Measurements from ENCODE around the gene HDAC4. TPM values are rescaled to one million over a fixed set of nuclear protein-coding genes. Genes with fewer than 3 reads are reported as not detected.

The HDAC4 gene
- polyA plus RNA-seq, 2 of the 4 experiments (the other 2 are of a cell fraction), result 8.6 to 10.4 TPM

DNA sequence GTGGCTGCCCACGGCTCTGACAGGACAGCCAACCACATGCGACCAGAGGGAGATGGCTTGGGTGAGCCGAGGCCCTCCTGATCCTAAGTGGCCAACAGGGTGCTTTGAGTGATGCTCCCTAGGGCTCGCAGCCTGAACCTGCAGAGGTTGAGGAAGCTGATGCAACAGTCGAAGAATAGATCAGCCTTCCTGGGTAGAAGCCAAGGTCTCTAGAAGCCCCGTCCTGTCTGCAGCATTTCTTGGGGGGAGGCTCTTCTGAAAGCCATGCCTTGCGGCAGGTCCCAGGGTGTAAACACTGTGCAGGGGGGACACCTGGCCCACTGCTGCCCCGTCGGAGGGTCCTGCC lies 136.4 kb downstream of the HDAC4 start (continued):
- TF ChIP-seq, protein P1, sequence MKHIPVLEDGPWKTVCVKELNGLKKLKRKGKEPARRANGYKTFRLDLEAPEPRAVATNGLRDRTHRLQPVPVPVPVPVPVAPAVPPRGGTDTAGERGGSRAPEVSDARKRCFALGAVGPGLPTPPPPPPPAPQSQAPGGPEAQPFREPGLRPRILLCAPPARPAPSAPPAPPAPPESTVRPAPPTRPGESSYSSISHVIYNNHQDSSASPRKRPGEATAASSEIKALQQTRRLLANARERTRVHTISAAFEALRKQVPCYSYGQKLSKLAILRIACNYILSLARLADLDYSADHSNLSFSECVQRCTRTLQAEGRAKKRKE (CRISPR knock-in tag; IDR thresholded peaks at IDR 0.05; ENCODE audit: low read depth), result no peak
- TF ChIP-seq, protein P2, sequence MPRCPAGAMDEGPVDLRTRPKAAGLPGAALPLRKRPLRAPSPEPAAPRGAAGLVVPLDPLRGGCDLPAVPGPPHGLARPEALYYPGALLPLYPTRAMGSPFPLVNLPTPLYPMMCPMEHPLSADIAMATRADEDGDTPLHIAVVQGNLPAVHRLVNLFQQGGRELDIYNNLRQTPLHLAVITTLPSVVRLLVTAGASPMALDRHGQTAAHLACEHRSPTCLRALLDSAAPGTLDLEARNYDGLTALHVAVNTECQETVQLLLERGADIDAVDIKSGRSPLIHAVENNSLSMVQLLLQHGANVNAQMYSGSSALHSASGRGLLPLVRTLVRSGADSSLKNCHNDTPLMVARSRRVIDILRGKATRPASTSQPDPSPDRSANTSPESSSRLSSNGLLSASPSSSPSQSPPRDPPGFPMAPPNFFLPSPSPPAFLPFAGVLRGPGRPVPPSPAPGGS (IDR thresholded peaks at IDR 0.05), result no peak
- TF ChIP-seq TP53 (CRISPR knock-in tag; IDR thresholded peaks at IDR 0.05) (no peak), FOSB (CRISPR knock-in tag; IDR thresholded peaks at IDR 0.05) (no peak), BHLHE40 (IDR thresholded peaks at IDR 0.05; ENCODE audit: low read depth, low read length) (no peak), EP300 (IDR thresholded peaks at IDR 0.05) (no peak), KDM5A (IDR thresholded peaks at IDR 0.05) (no peak)

GRCh38 chr2:239263669-239264491 lies 136.9 kb downstream of the HDAC4 start:
- POLR2A ChIA-PET, result interaction anchor here (1.1 kb wide), 1 partner anchor 11 kb away, joined by 3 read pairs; no protein-coding TSS in a partner anchor
- Histone ChIP-seq H3K27ac (peak overlapping the region; percentile 62 to 90), H3K4me2 (peak overlapping the region; percentile 61; the same call in 2 of the 3 replicates), H3K4me3 (no peak overlapping the region), H3K4me1 (peaks cover 48% of the 10 kb centered on the region), H3K9me3 (peaks cover 2% of the 10 kb centered on the region; the same call in 1 of the 3 replicates)
- CTCF ChIA-PET, result no interaction called here
- no peak for DNase-seq (ENCODE audit: low read depth in 1 of 2, low spot score in 1 of 2)
- no peak for ATAC-seq
- 87% methylated on average over 13 of the region's 28 CpGs for WGBS (ENCODE audit: missing lambda C conversion rate)
- TF ChIP-seq NFE2L2 (conservative IDR thresholded peaks at IDR 0.05; ENCODE audit: low read length) (no peak), CHD4 (IDR thresholded peaks at IDR 0.05; ENCODE audit: borderline replicate concordance) (no peak), TP53 (CRISPR knock-in tag; IDR thresholded peaks at IDR 0.05) (no peak), HEYL (CRISPR knock-in tag; IDR thresholded peaks at IDR 0.05) (no peak), HOXA7 (CRISPR knock-in tag; IDR thresholded peaks at IDR 0.05) (no peak), EHF (CRISPR knock-in tag; IDR thresholded peaks at IDR 0.05) (no peak), EHMT2 (IDR thresholded peaks at IDR 0.05; ENCODE audit: low read depth) (no peak), POLR2A (IDR thresholded peaks at IDR 0.05; ENCODE audit: low read length) (no peak), PHF8 (IDR thresholded peaks at IDR 0.05; ENCODE audit: borderline replicate concordance, low read depth) (no peak), MAZ (IDR thresholded peaks at IDR 0.05; ENCODE audit: borderline replicate concordance, low read depth, low read length) (no peak), FOSL2 (IDR thresholded peaks at IDR 0.05) (no peak), FOSL2 (CRISPR knock-in tag; IDR thresholded peaks at IDR 0.05) (no peak), RCOR1 (IDR thresholded peaks at IDR 0.05; ENCODE audit: low read depth, low read length) (no peak)
- TF ChIP-seq, protein P3, sequence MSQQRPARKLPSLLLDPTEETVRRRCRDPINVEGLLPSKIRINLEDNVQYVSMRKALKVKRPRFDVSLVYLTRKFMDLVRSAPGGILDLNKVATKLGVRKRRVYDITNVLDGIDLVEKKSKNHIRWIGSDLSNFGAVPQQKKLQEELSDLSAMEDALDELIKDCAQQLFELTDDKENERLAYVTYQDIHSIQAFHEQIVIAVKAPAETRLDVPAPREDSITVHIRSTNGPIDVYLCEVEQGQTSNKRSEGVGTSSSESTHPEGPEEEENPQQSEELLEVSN (IDR thresholded peaks at IDR 0.05; ENCODE audit: borderline replicate concordance, low read depth), result no peak
- TF ChIP-seq, protein P4, sequence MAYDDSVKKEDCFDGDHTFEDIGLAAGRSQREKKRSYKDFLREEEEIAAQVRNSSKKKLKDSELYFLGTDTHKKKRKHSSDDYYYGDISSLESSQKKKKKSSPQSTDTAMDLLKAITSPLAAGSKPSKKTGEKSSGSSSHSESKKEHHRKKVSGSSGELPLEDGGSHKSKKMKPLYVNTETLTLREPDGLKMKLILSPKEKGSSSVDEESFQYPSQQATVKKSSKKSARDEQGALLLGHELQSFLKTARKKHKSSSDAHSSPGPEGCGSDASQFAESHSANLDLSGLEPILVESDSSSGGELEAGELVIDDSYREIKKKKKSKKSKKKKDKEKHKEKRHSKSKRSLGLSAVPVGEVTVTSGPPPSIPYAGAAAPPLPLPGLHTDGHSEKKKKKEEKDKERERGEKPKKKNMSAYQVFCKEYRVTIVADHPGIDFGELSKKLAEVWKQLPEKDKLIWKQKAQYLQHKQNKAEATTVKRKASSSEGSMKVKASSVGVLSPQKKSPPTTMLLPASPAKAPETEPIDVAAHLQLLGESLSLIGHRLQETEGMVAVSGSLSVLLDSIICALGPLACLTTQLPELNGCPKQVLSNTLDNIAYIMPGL (CRISPR knock-in tag; IDR thresholded peaks at IDR 0.05; ENCODE audit: borderline replicate concordance), result no peak
- FAIRE-seq, result no peak

Measured in A549 (cell line).